GM19043 (cell line): Measurements from ENCODE around the gene MZF1.
"Not testable (repeated sequence)": the region's sequence is repeated elsewhere in the genome, so short reads cannot be mapped to it uniquely, and the experiment has no call there.

Source experiments
- ATAC-seq: cut with Tn5 transposase; IDR thresholded peaks from one replicate; pipeline ENCODE4 v1.9.1; 2021; ENCODE audit warnings: low read depth; ENCODE audit not compliant: unreplicated experiment

MZF1 gene

DNA sequence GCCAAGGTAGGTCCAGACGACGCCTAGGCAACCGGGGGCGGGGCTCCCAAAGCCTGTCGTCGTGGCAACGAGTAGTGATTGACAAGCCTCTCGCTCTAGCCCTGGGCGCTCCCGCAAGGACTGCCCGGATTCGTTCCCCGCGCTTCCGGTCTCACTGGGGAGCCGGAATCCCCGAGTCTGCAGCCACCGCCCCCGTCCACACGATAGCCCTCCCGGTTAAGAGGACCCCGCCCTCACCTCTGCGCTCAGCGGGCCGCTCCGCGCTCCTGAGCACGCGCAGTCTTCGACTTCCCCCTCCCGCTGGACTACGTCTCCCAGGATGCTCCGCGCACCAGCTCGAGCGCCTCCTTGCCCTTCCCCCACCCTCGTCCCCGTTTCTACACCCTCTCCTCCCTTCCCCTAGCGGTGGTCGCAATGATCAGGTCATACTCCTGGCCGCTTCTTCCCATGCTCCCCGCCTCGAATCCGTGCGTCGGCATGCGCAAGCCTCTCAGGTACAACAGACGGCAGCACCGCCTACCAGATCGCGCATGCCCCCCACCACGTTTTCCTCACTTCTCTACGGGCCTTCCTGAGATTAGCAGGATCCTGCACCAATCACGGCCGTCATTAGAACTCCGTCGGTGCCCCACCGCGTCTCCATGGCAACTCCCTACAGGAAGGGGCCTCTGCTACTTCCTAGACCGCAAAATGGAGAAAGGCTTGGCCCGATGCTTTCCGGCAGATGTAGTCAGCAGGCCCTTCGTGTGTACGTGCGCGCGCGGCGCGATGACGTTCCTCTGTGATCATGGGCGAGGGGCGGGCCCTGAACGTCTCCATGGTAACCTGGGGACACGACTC is at the start of gene MZF1:
Gene MZF1 (minus strand): TSS at position 518 of the 840 bp plus-strand sequence. CDS start 1,946 bp downstream, outside the sequence.
- peak; percentile 49 for ATAC-seq

GRCh38 chr19:58607213-58607612 is 34.1 kb upstream of the MZF1 start:
- not testable (repeated sequence) for ATAC-seq

DNA sequence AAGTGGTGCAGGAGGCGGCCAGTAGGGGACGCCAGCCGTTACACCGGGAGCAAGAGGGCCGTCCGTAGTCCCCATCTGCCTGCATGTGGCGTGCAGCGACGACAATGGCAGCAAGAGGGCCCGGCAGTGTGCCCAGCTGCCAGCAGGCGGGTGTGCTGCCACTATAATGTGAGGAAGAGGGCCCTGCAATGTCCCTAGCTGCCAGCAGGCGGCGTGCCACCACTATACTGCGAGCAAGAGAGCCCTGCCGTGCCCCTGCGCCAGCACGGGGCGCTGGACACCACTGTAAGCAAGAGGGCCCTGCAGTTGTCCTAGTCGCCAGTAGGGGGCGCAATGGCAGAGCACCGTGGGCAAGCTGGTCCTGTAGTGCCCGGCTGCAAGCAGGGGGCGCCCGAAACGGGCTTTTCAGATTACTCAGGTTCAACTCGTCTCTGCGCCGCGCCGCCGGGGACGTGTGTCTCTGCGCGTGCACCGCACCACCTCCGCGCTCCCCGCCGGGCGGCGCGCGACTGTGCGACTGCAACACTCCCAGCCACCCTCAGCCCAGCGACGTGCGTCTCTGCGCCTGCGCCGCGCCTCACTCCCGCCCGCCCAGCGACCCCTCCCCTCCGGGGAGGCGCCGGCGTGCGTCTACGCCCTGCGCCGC is 33.2 kb upstream of the MZF1 start:
- not testable (repeated sequence) for ATAC-seq

DNA sequence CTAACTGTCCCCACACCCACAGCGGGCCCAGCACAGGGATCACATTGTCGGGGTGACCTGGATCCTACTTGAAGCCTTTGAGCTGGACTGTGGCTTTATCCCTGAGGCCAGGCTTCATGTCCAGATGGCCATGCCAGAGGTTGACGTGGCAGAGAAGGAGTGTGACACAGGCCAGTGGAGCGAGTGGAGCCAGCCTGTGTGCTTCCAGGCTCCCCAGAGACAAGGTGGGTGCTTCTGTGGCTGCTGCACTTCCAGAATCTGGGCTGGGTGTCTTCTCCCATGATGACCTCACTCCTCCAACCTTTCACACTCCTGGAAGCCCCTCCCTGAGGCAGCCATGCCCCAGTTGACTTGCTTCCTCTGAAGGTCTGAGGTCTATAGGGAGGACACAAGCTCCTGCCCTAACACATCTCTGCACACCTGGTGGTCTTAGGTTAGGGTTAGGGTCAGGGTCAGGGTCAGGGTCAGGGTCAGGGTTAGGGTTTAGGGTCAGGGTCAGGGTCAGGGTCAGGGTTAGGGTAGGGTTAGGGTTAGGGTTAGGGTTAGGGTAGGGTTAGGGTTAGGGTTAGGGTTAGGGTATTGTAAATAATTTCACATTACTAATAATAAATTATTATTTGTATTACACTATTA is 13.1 kb upstream of the MZF1 start:
- no peak for ATAC-seq

- no peak for ATAC-seq
Observed at GRCh38 chr19:58585442-58586132, 12.5 kb upstream of the MZF1 start.

- no peak for ATAC-seq
Observed at GRCh38 chr19:58584498-58585441, 11.6 kb upstream of the MZF1 start.

GRCh38 chr19:58582985-58583384 is 9.8 kb upstream of the MZF1 start:
- ATAC-seq, result no peak

- no peak for ATAC-seq
Observed at GRCh38 chr19:58581227-58582141, 8.3 kb upstream of the MZF1 start.

DNA sequence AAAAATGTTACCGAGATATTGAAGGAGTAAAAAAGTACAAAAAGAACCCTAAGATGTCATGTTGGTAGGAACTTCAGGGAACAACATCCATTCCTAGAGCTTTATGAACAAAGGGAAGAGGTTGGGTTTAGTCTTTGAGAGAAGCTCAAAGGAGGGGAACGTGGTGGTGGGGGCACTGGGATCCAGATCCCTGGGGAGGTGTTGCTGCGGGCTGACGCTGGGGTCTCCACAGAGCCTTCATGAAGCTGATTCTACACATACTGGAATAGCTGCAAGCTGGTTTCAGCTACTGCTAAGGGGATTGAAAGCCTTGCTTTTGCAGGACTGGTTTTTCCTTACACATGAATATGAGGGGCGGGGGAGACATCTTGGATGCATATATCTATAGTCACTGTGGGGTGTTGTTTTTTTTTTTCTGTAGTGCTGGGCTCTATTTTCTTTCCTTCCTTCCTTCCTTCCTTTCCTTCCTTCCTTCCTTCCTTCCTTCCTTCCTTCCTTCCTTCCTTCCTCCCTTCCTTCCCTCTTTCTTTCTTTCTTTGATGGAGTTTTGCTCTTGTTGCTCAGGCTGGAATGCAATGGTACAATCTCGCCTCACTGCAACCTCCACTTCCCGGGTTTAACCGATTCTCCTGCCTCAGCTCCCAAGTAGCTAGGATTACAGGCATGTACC is 6.5 kb upstream of the MZF1 start:
- ATAC-seq, result no peak

DNA sequence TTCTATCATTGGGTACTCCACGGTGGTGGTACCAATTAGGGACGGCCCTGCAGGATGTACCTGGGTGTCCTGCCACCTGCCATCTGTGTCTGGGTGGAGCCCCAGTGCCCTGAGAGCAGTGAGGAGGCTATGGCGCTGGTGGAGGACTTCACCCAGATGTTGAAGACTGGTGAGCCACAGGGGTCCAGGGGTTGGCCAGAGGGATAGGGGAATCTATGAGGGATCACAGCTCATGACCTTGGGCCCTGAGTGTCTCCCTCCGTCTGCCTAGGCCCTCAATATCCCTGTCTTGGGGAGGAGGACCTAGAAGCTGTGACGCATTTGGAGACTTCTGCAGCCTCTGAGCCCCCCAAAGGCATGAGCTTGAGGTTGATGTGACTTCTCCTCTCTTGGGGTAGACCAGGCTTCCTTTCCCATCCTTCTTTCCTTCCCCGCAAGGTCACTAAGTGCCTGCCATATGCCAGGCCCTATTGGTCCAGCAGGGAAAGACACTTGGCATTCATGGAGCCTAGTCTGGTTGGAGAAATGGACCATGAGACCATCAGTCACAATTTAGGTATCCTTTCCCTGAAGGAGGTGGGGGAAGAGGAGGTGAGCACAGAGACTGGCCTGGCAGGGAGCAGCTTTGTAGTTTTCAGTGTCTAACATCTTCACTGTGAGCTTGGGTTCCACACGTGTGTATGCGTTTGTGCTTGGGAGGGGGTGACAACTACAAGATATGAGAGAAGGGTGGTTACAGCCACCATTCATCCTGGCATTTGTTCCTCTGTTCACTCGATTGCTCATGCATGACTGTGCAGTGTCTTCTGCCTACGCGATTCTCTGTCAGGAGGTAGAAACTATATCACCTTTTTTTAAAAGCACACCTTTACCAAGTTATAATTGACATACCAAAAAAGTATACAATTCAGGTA is 5.1 kb upstream of the MZF1 start:
- ATAC-seq, result no peak

GRCh38 chr19:58577581-58577980 is 4.4 kb upstream of the MZF1 start:
- ATAC-seq, result not testable (repeated sequence)

DNA sequence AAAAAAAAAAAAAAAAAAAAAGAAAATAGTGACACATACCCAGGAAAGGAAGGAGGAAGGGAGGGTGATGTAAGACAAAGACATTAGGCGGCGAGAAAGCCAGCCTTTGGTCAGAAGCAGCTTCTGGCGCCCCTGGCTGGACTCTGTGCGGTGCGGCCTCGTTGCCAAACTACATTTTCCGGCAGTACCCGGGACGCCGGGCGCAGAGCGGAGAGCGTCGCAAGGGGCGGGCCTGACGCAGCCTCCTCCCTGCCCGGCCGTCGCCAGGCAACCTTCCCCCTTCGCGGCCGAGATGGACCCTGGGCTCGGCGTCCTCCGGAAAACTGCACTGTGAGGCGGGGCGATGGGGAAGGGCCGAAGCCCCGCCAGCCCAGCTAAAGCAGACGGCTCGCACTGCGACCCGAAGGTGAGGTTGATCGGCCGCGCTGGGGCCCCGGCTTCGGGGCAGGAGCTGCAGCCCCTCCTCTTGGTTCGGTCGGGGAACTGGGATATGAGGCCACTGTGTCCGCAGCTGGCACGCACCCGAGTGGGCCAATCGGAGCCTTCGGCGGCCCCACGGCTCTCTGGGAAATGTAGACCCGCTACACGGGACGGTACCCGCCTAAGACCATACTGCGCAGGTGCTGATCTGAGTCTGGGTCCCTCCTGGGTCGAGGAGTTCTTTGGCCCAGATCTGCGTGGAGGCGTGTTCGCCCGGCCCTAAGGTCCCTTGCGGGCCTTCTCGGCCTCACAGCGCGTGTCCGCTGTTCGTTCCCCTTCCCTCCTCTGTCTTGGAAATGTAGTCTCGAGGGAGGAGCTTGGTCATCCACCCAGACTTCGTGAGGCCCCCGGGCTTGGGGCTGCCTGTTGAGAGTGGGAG is 2.3 kb upstream of the MZF1 start:
- ATAC-seq, result peak; percentile 41

GRCh38 chr19:58573658-58574164 is 576 bp upstream of the MZF1 start:
- no peak for ATAC-seq

GRCh38 chr19:58572026-58572817 is 913 bp downstream of the MZF1 start:
- no peak for ATAC-seq

GRCh38 chr19:58571575-58571947 is 1.6 kb downstream of the MZF1 start:
- no peak for ATAC-seq
